Activated CD8-positive, alpha-beta T cell treated with anti-CD3 and anti-CD28 coated beads for 36 hours (primary cell): ENCODE data around the gene CIDEB. TPM values are rescaled to one million over a fixed set of nuclear protein-coding genes. Genes with fewer than 3 reads are reported as not detected.

Experiments
- ATAC-seq: fragments of 200-7000 bp; cut with Tn5 transposase; one replicate; pipeline ENCODE4 v1.10.0; 2021; ENCODE audit warnings: mild to moderate bottlenecking, moderate library complexity
- CTCF ChIA-PET: fragments of 350-600 bp; sonication (Branson Sonifier 250); formaldehyde crosslinking; loops from one replicate; lab custom pipeline; 2021; ENCODE audit warnings: antibody characterized with exemption; lab: Charles Lee
- POLR2A ChIA-PET: fragments of 350-600 bp; sonication (Branson Sonifier 250); formaldehyde crosslinking; loops from one replicate; lab custom pipeline; 2021; ENCODE audit warnings: antibody characterized with exemption; lab: Charles Lee
- DNase-seq: peaks from one replicate; pipeline ENCODE4 v3.0.0-alpha.2; 2020
- H3K27ac Mint-ChIP-seq: one replicate; pipeline ENCODE4 v1.8.0; 2021; ENCODE audit warnings: mild to moderate bottlenecking, mixed read lengths
- H3K27me3 Mint-ChIP-seq: one replicate; pipeline ENCODE4 v1.8.0; 2021; ENCODE audit warnings: mixed read lengths
- H3K36me3 Mint-ChIP-seq: one replicate; pipeline ENCODE4 v1.8.0; 2021; ENCODE audit warnings: low read depth, mixed read lengths
- H3K4me1 Mint-ChIP-seq: one replicate; pipeline ENCODE4 v1.8.0; 2021; ENCODE audit warnings: low read depth, mixed read lengths
- H3K4me3 Mint-ChIP-seq: one replicate; pipeline ENCODE4 v1.8.0; 2021; ENCODE audit warnings: mild to moderate bottlenecking, moderate library complexity, mixed read lengths
- H3K9me3 Mint-ChIP-seq: one replicate; pipeline ENCODE4 v1.8.0; 2021; ENCODE audit warnings: mixed read lengths
- CTCF ChIP-seq: fragments of 200-600 bp; IDR thresholded peaks from one replicate; pipeline ENCODE4 v1.8.0; 2022; ENCODE audit warnings: antibody characterized with exemption, mild to moderate bottlenecking
- intact Hi-C: fragments of 100-400 bp; cut with micrococcal nuclease; formaldehyde crosslinking; loops from one replicate; pipeline ENCODE4 v1.10.0; 2022
- total RNA-seq, 2 experiments: library from RNA; stranded (reverse); gene quantifications; one replicate each; pipeline ENCODE4 v1.2.3, GENCODE V29; 2021

CIDEB gene
- total RNA-seq, 2 experiments from 2014 or later, result 12.1 to 13.6 TPM

DNA sequence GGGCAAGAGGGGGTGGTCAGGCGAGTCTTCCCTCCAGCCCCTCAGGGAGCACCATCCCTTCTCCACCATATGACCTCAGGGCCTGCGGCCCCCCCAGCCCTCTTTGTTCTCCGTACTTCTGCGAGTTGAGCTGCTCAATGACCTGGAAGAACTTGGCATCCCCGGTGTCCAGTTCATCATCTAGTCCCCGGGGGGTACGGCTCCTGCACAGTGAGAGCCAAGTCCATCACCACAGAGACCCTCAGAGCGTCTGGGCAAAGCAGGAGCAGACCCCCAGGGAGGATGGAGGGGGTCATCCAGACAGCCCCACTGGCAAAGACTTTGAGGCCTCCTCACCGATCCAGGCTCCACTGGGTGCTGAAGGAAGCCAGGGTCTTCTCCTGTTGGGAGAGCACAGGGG lies 18.2 kb upstream of the CIDEB start:
- intact Hi-C loops, result no loop called here
- no peak overlapping the region for H3K27ac Mint-ChIP-seq
- no peaks in the 10 kb centered on the region for H3K9me3 Mint-ChIP-seq
- H3K4me1 Mint-ChIP-seq, result peaks cover 25% of the 10 kb centered on the region
- peaks cover 4% of the 10 kb centered on the region for H3K27me3 Mint-ChIP-seq
- ChIA-PET CTCF (interaction anchor here (1.2 to 4.8 kb wide), 2 partner anchors 16 to 106 kb away, joined by 4 to 42 read pairs; no protein-coding TSS in a partner anchor), POLR2A (interaction anchor here (1.5 to 2.1 kb wide), 2 partner anchors 13 to 14 kb away, joined by 3 to 9 read pairs; partner anchors contain the start of gene RIPK3)
- DNase-seq, result no peak
- H3K4me3 Mint-ChIP-seq, result no peak overlapping the region
- H3K36me3 Mint-ChIP-seq, result no peaks in the 10 kb centered on the region
- no peak for TF ChIP-seq CTCF
- no peak for ATAC-seq

DNA sequence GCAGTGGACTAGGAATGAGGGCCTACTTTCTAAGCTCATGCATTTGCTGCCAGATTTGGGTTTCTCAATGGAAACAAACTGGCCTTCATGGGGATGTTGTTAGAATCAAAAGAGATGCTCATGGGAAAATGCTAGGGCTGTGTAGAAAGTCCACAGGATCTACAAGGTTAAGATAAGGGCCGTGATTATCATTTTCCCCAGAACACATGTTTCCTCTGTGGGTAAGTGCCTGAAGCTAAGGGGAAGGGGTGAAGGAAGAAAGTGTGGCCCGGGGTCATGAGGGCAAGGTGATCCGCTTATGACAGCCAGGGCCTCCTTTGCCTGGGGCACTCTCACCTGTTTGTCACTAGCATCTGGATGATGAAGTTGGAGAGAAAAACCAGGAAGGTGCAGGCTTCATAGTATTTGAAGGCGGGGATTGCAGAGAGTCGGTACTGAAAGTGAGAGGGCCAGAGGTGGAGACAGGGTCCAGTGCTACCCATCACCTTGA lies 17.3 kb upstream of the CIDEB start:
- DNase-seq, result no peak
- intact Hi-C loops, result no loop called here
- ATAC-seq, result no peak
- H3K9me3 Mint-ChIP-seq, result no peaks in the 10 kb centered on the region
- H3K4me3 Mint-ChIP-seq, result no peak overlapping the region
- peaks cover 25% of the 10 kb centered on the region for H3K4me1 Mint-ChIP-seq
- TF ChIP-seq CTCF, result no peak
- ChIA-PET CTCF (interaction anchor here (1.1 to 10.2 kb wide), 6 partner anchors 8 to 112 kb away, joined by 3 to 88 read pairs (median 8); partner anchors contain the start of genes ADCY4 and CIDEB), POLR2A (interaction anchor here (0.8 to 2.1 kb wide), 5 partner anchors 8 to 105 kb away, joined by 3 to 9 read pairs (median 4); partner anchors contain the start of genes KHNYN and RIPK3)
- no peak overlapping the region for H3K27ac Mint-ChIP-seq
- no peaks in the 10 kb centered on the region for H3K27me3 Mint-ChIP-seq
- no peaks in the 10 kb centered on the region for H3K36me3 Mint-ChIP-seq

DNA sequence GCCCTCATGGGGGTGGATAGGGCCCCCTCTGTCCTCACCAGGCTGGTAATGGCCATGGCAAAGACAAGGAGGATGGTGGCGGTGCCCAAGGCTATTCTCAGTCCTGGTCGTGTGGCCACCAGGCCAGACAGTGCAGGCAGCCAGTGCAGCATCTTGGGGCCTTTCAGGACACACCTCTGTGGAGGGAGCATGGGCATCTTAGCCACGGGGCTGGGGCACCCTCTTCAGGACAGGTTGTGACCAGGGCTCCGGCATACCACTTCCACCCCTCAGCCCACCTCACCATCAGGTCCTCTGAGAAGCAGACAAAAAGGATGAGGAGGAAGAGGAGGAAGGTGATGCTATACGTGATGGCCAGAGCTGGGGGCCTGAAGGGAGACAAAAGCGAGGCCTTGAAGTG lies 16.2 kb upstream of the CIDEB start:
- no peak for DNase-seq
- ChIA-PET CTCF (interaction anchor here (1.1 to 10.2 kb wide), 5 partner anchors 9 to 113 kb away, joined by 3 to 88 read pairs (median 10); partner anchors contain the start of genes ADCY4 and CIDEB), POLR2A (interaction anchor here (1.2 to 2.1 kb wide), 2 partner anchors 11 to 14 kb away, joined by 4 to 9 read pairs; partner anchors contain the start of gene LTB4R2)
- H3K9me3 Mint-ChIP-seq, result no peaks in the 10 kb centered on the region
- H3K4me3 Mint-ChIP-seq, result no peak overlapping the region
- H3K27ac Mint-ChIP-seq, result no peak overlapping the region
- ATAC-seq, result no peak
- intact Hi-C loops, result no loop called here
- H3K4me1 Mint-ChIP-seq, result peaks cover 14% of the 10 kb centered on the region
- H3K27me3 Mint-ChIP-seq, result no peaks in the 10 kb centered on the region
- no peaks in the 10 kb centered on the region for H3K36me3 Mint-ChIP-seq
- no peak for TF ChIP-seq CTCF

- DNase-seq (no peak), ATAC-seq (no peak)
- H3K4me3 Mint-ChIP-seq, result no peak overlapping the region
- CTCF ChIA-PET, result interaction anchor here (0.8 to 10.2 kb wide), 4 partner anchors 10 to 108 kb away, joined by 3 to 88 read pairs (median 12); partner anchors contain the start of genes ADCY4, CIDEB and RIPK3
- POLR2A ChIA-PET, result interaction anchor here (1.2 kb wide), 1 partner anchor 13 kb away, joined by 4 read pairs; the partner anchor contains the start of gene LTB4R2
- intact Hi-C loops, result no loop called here
- no peaks in the 10 kb centered on the region for H3K9me3 Mint-ChIP-seq
- H3K27ac Mint-ChIP-seq, result no peak overlapping the region
- H3K36me3 Mint-ChIP-seq, result no peaks in the 10 kb centered on the region
- peaks cover 7% of the 10 kb centered on the region for H3K4me1 Mint-ChIP-seq
- no peaks in the 10 kb centered on the region for H3K27me3 Mint-ChIP-seq
- no peak for TF ChIP-seq CTCF
These were observed 15.6 kb upstream of the CIDEB start for GRCh38 chr14:24323341-24323740.

DNA sequence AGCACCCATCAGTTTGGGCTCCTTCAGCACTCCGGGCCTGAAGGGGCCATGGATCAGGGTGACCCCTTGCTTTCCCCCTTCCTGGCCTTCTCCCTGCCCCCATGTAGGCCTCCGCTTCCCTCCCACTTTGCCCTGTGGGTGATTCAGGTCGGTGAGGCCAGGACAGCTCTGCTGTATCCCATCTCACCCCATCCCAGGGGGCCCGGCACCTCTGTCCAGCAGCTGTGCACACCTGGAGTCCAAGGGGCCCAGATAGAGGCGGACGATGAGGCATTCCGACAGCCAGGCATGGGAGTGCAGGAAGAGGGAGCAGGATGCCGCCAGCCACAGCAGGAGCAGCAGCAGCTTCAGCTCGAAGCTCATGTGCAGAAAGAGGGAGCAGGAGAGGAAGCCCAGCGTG lies 14.9 kb upstream of the CIDEB start:
- Mint-ChIP-seq H3K9me3 (no peaks in the 10 kb centered on the region), H3K36me3 (no peaks in the 10 kb centered on the region), H3K27me3 (no peaks in the 10 kb centered on the region), H3K27ac (no peak overlapping the region), H3K4me1 (peaks cover 7% of the 10 kb centered on the region), H3K4me3 (no peak overlapping the region)
- DNase-seq, result no peak
- ChIA-PET POLR2A (interaction anchor here (1.2 kb wide), 1 partner anchor 12 kb away, joined by 4 read pairs; the partner anchor contains the start of gene LTB4R2), CTCF (interaction anchor here (1.2 to 10.2 kb wide), 4 partner anchors 11 to 109 kb away, joined by 3 to 88 read pairs (median 12); partner anchors contain the start of genes ADCY4, CIDEB and LTB4R)
- ATAC-seq, result no peak
- TF ChIP-seq CTCF, result no peak
- intact Hi-C loops, result no loop called here
